Transverse colon (tissue), 4 donors: ENCODE results near the gene C19orf67. TPM values are rescaled to one million over a fixed set of nuclear protein-coding genes. Genes with fewer than 3 reads are reported as not detected.
A peak's percentile ranks its signal among the peaks of the same experiment; 100 is the strongest.
"Not testable (repeated sequence)": the region's sequence is repeated elsewhere in the genome, so short reads cannot be mapped to it uniquely, and the experiment has no call there.

Experiments
- DNase-seq: peaks from one replicate; pipeline ENCODE4 v3.0.0-alpha.2; 2019
- H3K27ac ChIP-seq, 4 donors: fragments of 200-600 bp; sonication (generic); 2 replicates each; pipeline ENCODE4 v1.5.1; 2016 to 2018; ENCODE audit warnings: inconsistent platforms in 4 of 4
- H3K27me3 ChIP-seq: fragments of 200-600 bp; sonication (generic); 2 replicates; pipeline ENCODE4 v1.5.1; 2017; ENCODE audit warnings: inconsistent platforms
- H3K36me3 ChIP-seq, 4 donors: fragments of 200-600 bp; sonication (generic); 2 replicates each; pipeline ENCODE4 v1.5.1; 2017 to 2019; ENCODE audit warnings: inconsistent platforms in 4 of 4
- H3K4me1 ChIP-seq, 4 donors: fragments of 200-600 bp; sonication (generic); 2 replicates each; pipeline ENCODE4 v1.5.1; 2017 to 2020; ENCODE audit warnings: inconsistent platforms in 4 of 4
- H3K4me3 ChIP-seq, 4 donors: fragments of 200-600 bp; sonication (generic); 1 replicate in 1 of 4; 2 replicates in 3 of 4; pipeline versions ENCODE4 v1.5.1 to v1.6.1; 2017 to 2019; ENCODE audit warnings: inconsistent platforms in 4 of 4
- H3K9me3 ChIP-seq, 2 donors: fragments of 200-600 bp; sonication (generic); 2 replicates each; pipeline ENCODE4 v1.5.1; 2017 to 2019; ENCODE audit warnings: inconsistent platforms in 2 of 2
- EP300 ChIP-seq: sonication (generic); formaldehyde crosslinking; IDR thresholded peaks from one replicate; pipeline ENCODE4 v1.6.1; 2017; ENCODE audit warnings: antibody characterized with exemption, low read depth
- POLR2A ChIP-seq: fragments of 450-650 bp; IDR thresholded peaks from one replicate; pipeline ENCODE4 v1.6.1; 2016; ENCODE audit warnings: antibody characterized with exemption, mild to moderate bottlenecking, moderate library complexity
- POLR2AphosphoS5 ChIP-seq, 3 donors: sonication (generic); formaldehyde crosslinking; IDR thresholded peaks; one replicate each; pipeline ENCODE4 v1.6.1; 2016; ENCODE audit warnings: antibody characterized with exemption in 3 of 3
- WGBS, 2 donors: methylation state at CpG; one replicate each; pipeline ENCODE4 v1.1.5; 2018; ENCODE audit warnings: low coverage in 1 of 2; 5-methylcytosine and 5-hydroxymethylcytosine counted together
- in situ Hi-C, 4 donors: fragments of 200-750 bp; cut with MboI; loops; one replicate each; pipeline versions ENCODE4 v1.15.0 to v1.15.1; 2017; ENCODE audit warnings: low sequenced_read_pairs in 3 of 4, low pct_ligation_motif_present in 1 of 4, low pct_unique_long_range_greater_than_20kb in 1 of 4
- intact Hi-C: fragments of 100-400 bp; cut with DNase I; formaldehyde crosslinking; loops from one replicate; pipeline ENCODE4 v1.15.1; 2023; ENCODE audit warnings: low total_unique reads
- total RNA-seq, 4 donors: library from RNA; depleted of rRNA; stranded (reverse); fragments of >200 nt; gene quantifications; one replicate each; pipeline ENCODE4 v1.1.0, GENCODE V29; 2016
- TF ChIP-seq, protein P1 (sequence below), 5 experiments: fragments of 200-600 bp in 3 of 5; fragments of 450-650 bp in 2 of 5; sonication (generic) in 3 of 5; IDR thresholded peaks; 1 replicate in 2 of 5; 2 replicates in 3 of 5; pipeline ENCODE4 v1.5.1; 2016 to 2017; ENCODE audit warnings: antibody characterized with exemption in 5 of 5, inconsistent platforms in 3 of 5, mild to moderate bottlenecking in 2 of 5, moderate library complexity in 1 of 5

Gene C19orf67
- total RNA-seq, 4 donors from 2014 or later = 0.64 to 1.1 TPM; not detected in 2

DNA sequence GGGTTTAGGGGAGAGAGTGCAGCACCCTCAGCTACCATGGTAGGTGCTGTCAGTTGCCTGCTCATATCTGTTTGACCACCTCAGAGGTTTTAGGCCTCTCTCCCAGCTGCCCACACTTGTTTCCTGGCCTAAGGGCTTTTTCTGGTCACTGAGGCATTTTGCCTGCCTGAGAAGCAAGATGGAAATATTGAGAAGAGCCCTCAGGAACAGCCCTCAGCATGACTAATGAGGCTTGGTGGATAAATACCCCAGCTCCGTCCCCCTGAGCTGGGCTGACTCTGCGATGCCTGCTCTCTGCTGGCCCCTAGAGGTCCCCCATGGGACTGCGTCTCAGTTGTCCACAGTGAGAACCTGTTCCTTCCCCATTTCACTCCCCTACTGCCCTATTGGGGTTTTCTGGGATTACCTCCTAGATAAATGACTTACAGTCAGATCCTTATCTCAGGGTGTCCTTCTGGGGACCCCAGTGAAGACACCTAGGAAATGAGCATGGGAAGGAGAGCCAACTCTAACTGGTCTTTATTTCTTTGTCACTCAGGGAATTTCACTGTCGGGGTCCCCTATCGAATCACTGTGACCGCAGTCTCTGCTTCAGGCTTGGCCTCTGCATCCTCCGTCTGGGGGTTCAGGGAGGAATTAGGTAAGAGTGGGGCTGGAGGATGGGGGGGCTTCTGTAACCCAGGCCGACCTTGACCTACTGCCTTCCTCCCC lies 37.0 kb downstream of the C19orf67 start:
- TF ChIP-seq POLR2A = no peak
- TF ChIP-seq, protein P1, sequence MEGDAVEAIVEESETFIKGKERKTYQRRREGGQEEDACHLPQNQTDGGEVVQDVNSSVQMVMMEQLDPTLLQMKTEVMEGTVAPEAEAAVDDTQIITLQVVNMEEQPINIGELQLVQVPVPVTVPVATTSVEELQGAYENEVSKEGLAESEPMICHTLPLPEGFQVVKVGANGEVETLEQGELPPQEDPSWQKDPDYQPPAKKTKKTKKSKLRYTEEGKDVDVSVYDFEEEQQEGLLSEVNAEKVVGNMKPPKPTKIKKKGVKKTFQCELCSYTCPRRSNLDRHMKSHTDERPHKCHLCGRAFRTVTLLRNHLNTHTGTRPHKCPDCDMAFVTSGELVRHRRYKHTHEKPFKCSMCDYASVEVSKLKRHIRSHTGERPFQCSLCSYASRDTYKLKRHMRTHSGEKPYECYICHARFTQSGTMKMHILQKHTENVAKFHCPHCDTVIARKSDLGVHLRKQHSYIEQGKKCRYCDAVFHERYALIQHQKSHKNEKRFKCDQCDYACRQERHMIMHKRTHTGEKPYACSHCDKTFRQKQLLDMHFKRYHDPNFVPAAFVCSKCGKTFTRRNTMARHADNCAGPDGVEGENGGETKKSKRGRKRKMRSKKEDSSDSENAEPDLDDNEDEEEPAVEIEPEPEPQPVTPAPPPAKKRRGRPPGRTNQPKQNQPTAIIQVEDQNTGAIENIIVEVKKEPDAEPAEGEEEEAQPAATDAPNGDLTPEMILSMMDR (IDR thresholded peaks at IDR 0.05) = peak; percentile 71 to 89 (median 80)
- in situ Hi-C loops = no loop called here
- 78% methylated on average over 8 of the region's 8 CpGs; no CpG with 5 or more reads in 1 of the 2 donors for WGBS, 2 donors

DNA sequence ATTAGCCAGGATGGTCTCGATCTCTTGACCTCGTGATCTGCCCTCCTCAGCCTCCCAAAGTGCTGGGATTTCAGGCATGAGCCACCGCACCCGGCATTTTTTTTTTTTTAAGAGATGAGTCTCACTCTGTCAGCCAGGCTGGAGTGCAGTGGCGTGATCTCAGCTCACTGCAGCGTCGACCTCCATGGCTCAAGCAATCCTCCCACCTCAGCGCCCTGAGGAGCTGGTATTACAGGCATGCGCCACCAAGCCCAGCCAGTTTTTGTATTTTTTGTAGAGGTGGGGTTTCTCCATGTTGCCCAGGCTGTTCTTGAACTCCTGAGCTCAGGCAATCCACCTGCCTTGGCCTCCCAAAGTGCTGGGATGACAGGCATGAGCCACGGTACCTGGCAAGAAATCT lies 37.7 kb downstream of the C19orf67 start:
- H3K9me3 ChIP-seq, in situ Hi-C loops, H3K27ac ChIP-seq, DNase-seq, intact Hi-C loops, H3K27me3 ChIP-seq, H3K36me3 ChIP-seq, H3K4me3 ChIP-seq: not testable (repeated sequence)
- peaks cover 0 to 14% (median 3%) of the 10 kb centered on the region in 4 donors for H3K4me1 ChIP-seq
- 95 to 96% methylated on average over 3 to 10 of the region's 10 CpGs for WGBS, 2 donors

More for the DNA sequence above, 37.0 kb downstream of the C19orf67 start:
- H3K4me1 ChIP-seq = peaks cover 0 to 7% (median under 1%) of the 10 kb centered on the region in 4 donors
- no peaks in the 10 kb centered on the region for H3K36me3 ChIP-seq
- DNase-seq = peak; percentile 72
- no peaks in the 10 kb centered on the region for H3K9me3 ChIP-seq
- H3K27me3 ChIP-seq = no peaks in the 10 kb centered on the region
- no peak overlapping the region for H3K4me3 ChIP-seq
- H3K27ac ChIP-seq = no peak overlapping the region
- intact Hi-C loops = no loop called here

GRCh38 chr19:14042659-14043608 lies 42.6 kb downstream of the C19orf67 start:
- H3K9me3 ChIP-seq, H3K27me3 ChIP-seq, intact Hi-C loops, in situ Hi-C loops, H3K36me3 ChIP-seq, H3K4me3 ChIP-seq: not testable (repeated sequence)
- 66% methylated on average over 19 of the region's 19 CpGs; no CpG with 5 or more reads in 1 of the 2 donors for WGBS, 2 donors
- peak; percentile 58 for DNase-seq
- peaks cover 0 to 18% (median 3%) of the 10 kb centered on the region in 4 donors for H3K4me1 ChIP-seq
- peak overlapping the region in 2 of 4 donors; percentile 33 to 54 for H3K27ac ChIP-seq
- TF ChIP-seq, protein P1 (IDR thresholded peaks at IDR 0.05) = peak; percentile 43 to 72 (median 56)

DNA sequence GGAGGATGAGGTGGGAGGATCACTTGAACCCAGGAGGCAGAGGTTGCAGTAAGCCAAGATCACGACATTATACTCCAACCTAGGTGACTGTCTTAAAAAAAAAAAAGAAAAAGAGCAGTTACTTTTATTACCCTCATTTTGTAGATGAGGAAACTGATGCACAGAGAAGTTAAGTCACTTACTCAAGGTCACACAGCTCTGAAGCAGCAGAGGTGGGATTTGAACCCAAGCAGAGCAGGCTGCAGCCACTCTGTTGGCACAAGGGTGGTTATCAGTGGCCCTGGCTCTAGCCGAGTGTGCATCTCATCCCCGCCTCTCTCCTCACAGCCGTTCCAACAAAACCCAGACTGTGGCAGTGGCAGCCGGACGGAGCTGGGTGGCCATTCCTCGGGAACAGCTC lies 46.4 kb downstream of the C19orf67 start:
- WGBS, 2 donors = 96% methylated on average over 7 of the region's 7 CpGs; no CpG with 5 or more reads in 1 of the 2 donors
- DNase-seq = no peak
- TF ChIP-seq EP300 = no peak
- TF ChIP-seq, protein P1 (IDR thresholded peaks at IDR 0.05) = no peak
- TF ChIP-seq POLR2A = no peak
- TF ChIP-seq POLR2AphosphoS5 (IDR thresholded peaks at IDR 0.05) = no peak
- Histone ChIP-seq H3K27me3 (no peaks in the 10 kb centered on the region), H3K4me1 (peaks cover 0 to 17% (median 3%) of the 10 kb centered on the region in 4 donors), H3K9me3 (no peaks in the 10 kb centered on the region), H3K4me3 (no peak overlapping the region), H3K36me3 (no peaks in the 10 kb centered on the region), H3K27ac (no peak overlapping the region)
- intact Hi-C loops = no loop called here
- in situ Hi-C loops = no loop called here
